Suprapubic skin (tissue), 4 donors: Measurements from ENCODE around the gene RHOB.
"Not testable (repeated sequence)": the region's sequence is repeated elsewhere in the genome, so short reads cannot be mapped to it uniquely, and the experiment has no call there.

ENCODE experiments used
- CTCF ChIP-seq, 2 donors: fragments of 200-600 bp in 1 of 2; fragments of 450-650 bp in 1 of 2; sonication (generic) in 1 of 2; IDR thresholded peaks; one replicate each; pipeline ENCODE4 v1.5.1; 2016 to 2019; ENCODE audit warnings: antibody characterized with exemption in 2 of 2, mild to moderate bottlenecking in 1 of 2, moderate library complexity in 1 of 2
- EP300 ChIP-seq: sonication (generic); formaldehyde crosslinking; IDR thresholded peaks from one replicate; pipeline ENCODE4 v1.6.1; 2017; ENCODE audit warnings: antibody characterized with exemption
- POLR2A ChIP-seq, 2 donors: fragments of 450-650 bp; IDR thresholded peaks; one replicate each; pipeline ENCODE4 v1.6.1; 2017; ENCODE audit warnings: antibody characterized with exemption in 2 of 2, mild to moderate bottlenecking in 2 of 2, moderate library complexity in 2 of 2
- POLR2AphosphoS5 ChIP-seq, 3 donors: sonication (generic); formaldehyde crosslinking; IDR thresholded peaks; one replicate each; pipeline ENCODE4 v1.6.1; 2017; ENCODE audit warnings: antibody characterized with exemption in 3 of 3

DNA sequence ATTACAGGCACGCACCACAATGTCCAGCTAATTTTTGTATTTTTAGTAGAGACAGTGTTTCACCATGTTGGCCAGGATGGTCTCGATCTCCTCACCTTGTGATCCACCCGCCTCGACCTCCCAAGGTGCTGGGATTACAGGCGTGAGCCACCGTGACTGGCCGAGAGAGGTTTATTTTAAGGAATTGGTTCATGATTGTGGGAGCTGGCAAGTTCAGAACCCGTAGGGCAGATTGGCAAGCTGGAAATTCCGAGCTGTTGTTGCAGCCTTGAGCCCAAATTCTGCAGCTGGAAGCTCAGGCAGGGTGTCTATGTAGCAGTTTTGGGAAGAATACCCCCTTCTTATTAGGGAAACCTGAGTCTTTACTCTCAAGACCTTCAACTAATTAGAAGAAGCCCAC lies 11.4 kb upstream of the RHOB start:
- not testable (repeated sequence) for TF ChIP-seq CTCF (IDR thresholded peaks at IDR 0.05); POLR2AphosphoS5 (IDR thresholded peaks at IDR 0.05); POLR2A (IDR thresholded peaks at IDR 0.05); EP300
